IMR-90 (cell line): ENCODE measurements around the gene STX8. TPM values are rescaled to one million over a fixed set of nuclear protein-coding genes. Genes with fewer than 3 reads are reported as not detected.

Experiments used
- ATAC-seq: fragments of 200-7000 bp; cut with Tn5 transposase; 2 replicates; pipeline ENCODE4 v1.9.1; 2020; ENCODE audit warnings: low read depth, mild to moderate bottlenecking, moderate library complexity
- BruUV-seq: library from RNA; stranded (reverse); fragments of 400-500 nt; replicated peaks from 2 replicates; lab custom pipeline; 2021; lab: Mats Ljungman, UMichigan
- CTCF ChIA-PET: fragments of 300-600 bp; formaldehyde crosslinking; extraction: SDS; loops from one replicate; lab custom pipeline; 2021; ENCODE audit warnings: antibody characterized with exemption; lab: Yijun Ruan, JAX
- POLR2A ChIA-PET: fragments of 300-600 bp; sonication (Branson Sonifier 250); formaldehyde crosslinking; loops from one replicate; lab custom pipeline; 2022; ENCODE audit warnings: antibody characterized with exemption; ENCODE audit not compliant: unreplicated experiment; lab: Charles Lee
- DNase-seq: peaks from one replicate; pipeline ENCODE4 v3.0.0; 2013
- H2AFZ ChIP-seq: replicated peaks from 2 replicates; pipeline ENCODE3; 2013; ENCODE audit warnings: low read length, mild to moderate bottlenecking; ENCODE audit not compliant: poor library complexity
- H2AK5ac ChIP-seq: 2 replicates; pipeline ENCODE4 v1.6.1; 2013; ENCODE audit warnings: low read depth, low read length, inconsistent platforms
- H2AK9ac ChIP-seq: replicated peaks from 2 replicates; pipeline ENCODE3; 2013; ENCODE audit warnings: mild to moderate bottlenecking, low read depth, low read length, moderate library complexity; ENCODE audit not compliant: poor library complexity
- H2BK120ac ChIP-seq: 2 replicates; pipeline ENCODE4 v1.6.1; 2013; ENCODE audit warnings: low read depth, low read length, inconsistent platforms
- H2BK15ac ChIP-seq: 3 replicates; pipeline ENCODE4 v1.6.1; 2013; ENCODE audit warnings: low read depth, low read length, inconsistent platforms
- H2BK20ac ChIP-seq: 2 replicates; pipeline ENCODE4 v1.6.1; 2013; ENCODE audit warnings: low read depth, mild to moderate bottlenecking, inconsistent platforms, low read length, moderate library complexity
- H2BK5ac ChIP-seq: 2 replicates; pipeline ENCODE4 v1.6.1; 2013; ENCODE audit warnings: mild to moderate bottlenecking, low read depth, low read length, inconsistent platforms; ENCODE audit not compliant: poor library complexity, severe bottlenecking
- H3K14ac ChIP-seq: replicated peaks from 2 replicates; pipeline ENCODE4 v1.6.1; 2013; ENCODE audit warnings: low read depth, low read length, inconsistent platforms
- H3K18ac ChIP-seq: 2 replicates; pipeline ENCODE4 v1.6.1; 2013; ENCODE audit warnings: low read depth, low read length, control low read depth
- H3K23ac ChIP-seq: 2 replicates; pipeline ENCODE4 v1.6.1; 2013; ENCODE audit warnings: low read depth, low read length, inconsistent platforms
- H3K27ac ChIP-seq: 2 replicates; pipeline ENCODE4 v1.5.1; 2013; ENCODE audit warnings: mild to moderate bottlenecking, control low read depth, low read length; ENCODE audit not compliant: insufficient read depth
- H3K27me3 ChIP-seq: 2 replicates; pipeline ENCODE4 v1.6.1; 2013; ENCODE audit warnings: low read length; ENCODE audit not compliant: control insufficient read depth, insufficient read depth
- H3K36me3 ChIP-seq: 2 replicates; pipeline ENCODE4 v1.6.1; 2013; ENCODE audit warnings: low read length, mixed read lengths; ENCODE audit not compliant: control insufficient read depth, insufficient read depth
- H3K4ac ChIP-seq: 2 replicates; pipeline ENCODE4 v1.6.1; 2013; ENCODE audit warnings: low read depth, low read length, inconsistent platforms
- H3K4me1 ChIP-seq: 2 replicates; pipeline ENCODE4 v1.6.1; 2013; ENCODE audit warnings: low read length, mixed read lengths; ENCODE audit not compliant: control insufficient read depth, insufficient read depth
- H3K4me2 ChIP-seq: 2 replicates; pipeline ENCODE4 v1.6.1; 2013; ENCODE audit warnings: low read depth, mild to moderate bottlenecking, control low read depth, low read length, moderate library complexity
- H3K4me3 ChIP-seq: 2 replicates; pipeline ENCODE4 v1.5.1; 2013; ENCODE audit warnings: low read depth, mild to moderate bottlenecking, control low read depth, low read length, moderate library complexity; ENCODE audit not compliant: insufficient read depth
- H3K56ac ChIP-seq: 2 replicates; pipeline ENCODE4 v1.6.1; 2013; ENCODE audit warnings: low read length, inconsistent platforms; ENCODE audit not compliant: insufficient read depth; ENCODE audit errors: extremely low read depth
- H3K79me1 ChIP-seq, 2 experiments: 2 replicates each; pipeline ENCODE4 v1.6.1; 2013; ENCODE audit warnings: low read length in 2 of 2, inconsistent platforms in 1 of 2, low read depth in 1 of 2
- H3K9ac ChIP-seq: 2 replicates; pipeline ENCODE4 v1.6.1; 2013; ENCODE audit warnings: low read depth, low read length, control low read depth
- H3K9me1 ChIP-seq: 2 replicates; pipeline ENCODE4 v1.6.1; 2013; ENCODE audit warnings: low read length, inconsistent platforms; ENCODE audit not compliant: insufficient read depth
- H3K9me3 ChIP-seq: 2 replicates; pipeline ENCODE4 v1.6.1; 2013; ENCODE audit warnings: low read length; ENCODE audit not compliant: control insufficient read depth, insufficient read depth
- H4K20me1 ChIP-seq: 2 replicates; pipeline ENCODE4 v1.6.1; 2013; ENCODE audit warnings: low read length, inconsistent platforms; ENCODE audit not compliant: insufficient read depth
- H4K5ac ChIP-seq: 2 replicates; pipeline ENCODE4 v1.6.1; 2013; ENCODE audit warnings: mild to moderate bottlenecking, low read depth, low read length, control low read depth
- H4K8ac ChIP-seq, 2 experiments: 2 replicates each; pipeline ENCODE4 v1.6.1; 2013; ENCODE audit warnings: low read depth in 2 of 2, low read length in 2 of 2, control low read depth in 1 of 2, inconsistent platforms in 1 of 2
- H4K91ac ChIP-seq: 2 replicates; pipeline ENCODE4 v1.6.1; 2013; ENCODE audit warnings: low read depth, low read length, inconsistent platforms; ENCODE audit not compliant: insufficient read depth
- CEBPB ChIP-seq: IDR thresholded peaks from 2 replicates; pipeline ENCODE4 v1.6.1; 2012; ENCODE audit warnings: low read depth, low read length, improper control_type of control experiment
- FOS ChIP-seq: fragments of 150-350 bp; IDR thresholded peaks from 2 replicates; pipeline ENCODE4 v1.6.1; 2016; ENCODE audit warnings: low read depth, low read length
- RAD21 ChIP-seq: IDR thresholded peaks from 2 replicates; pipeline ENCODE4 v1.6.1; 2012; ENCODE audit warnings: low read length, improper control_type of control experiment
- WGBS, 2 experiments: methylation state at CpG; one replicate each; pipeline versions ENCODE4 v1.1.5 to v1.1.7; 2013; ENCODE audit warnings: missing lambda C conversion rate in 2 of 2; ENCODE audit not compliant: insufficient read length in 1 of 2; ENCODE audit errors: extremely low coverage in 2 of 2; 5-methylcytosine and 5-hydroxymethylcytosine counted together
- dilution Hi-C: fragments of 300-500 bp; cut with HindIII; formaldehyde crosslinking; loops from one replicate; pipeline ENCODE4 v1.14.3; 2018; ENCODE audit warnings: low sequenced_read_pairs; ENCODE audit not compliant: unreplicated experiment
- in situ Hi-C: fragments of 300-500 bp; cut with MboI; formaldehyde crosslinking; loops from 3 replicates; pipeline ENCODE4 v1.14.3; 2019; ENCODE audit warnings: low sequenced_read_pairs, inconsistent platforms, mixed read lengths
- intact Hi-C: fragments of 100-400 bp; cut with micrococcal nuclease; formaldehyde crosslinking; loops from 2 replicates; pipeline ENCODE4 v1.10.0; 2022
- polyA plus RNA-seq, 3 experiments: library from polyadenylated mRNA; depleted of rRNA; stranded (reverse); fragments of >200 nt; gene quantifications; 2 replicates each; pipeline ENCODE4 v1.2.3, GENCODE V29; 2012; ENCODE audit warnings: low replicate concordance in 1 of 3
- total RNA-seq: library from RNA; depleted of rRNA; stranded (reverse); fragments of >200 nt; gene quantifications from 2 replicates; pipeline ENCODE4 v1.2.3, GENCODE V29; 2012
- TF ChIP-seq, protein P1 (sequence below): conservative IDR thresholded peaks from 2 replicates; pipeline ENCODE4 v1.5.1; 2012; ENCODE audit warnings: mild to moderate bottlenecking, low read depth, low read length, improper control_type of control experiment
- TF ChIP-seq, protein P2 (sequence below): fragments of 150-350 bp; IDR thresholded peaks from 2 replicates; pipeline ENCODE4 v1.6.1; 2016; ENCODE audit warnings: low read depth, mild to moderate bottlenecking, low read length, moderate library complexity, borderline replicate concordance

The STX8 gene
- total and polyA plus RNA-seq, 2 of the 4 experiments (the other 2 are of a cell fraction): 26.5 to 47.0 TPM

DNA sequence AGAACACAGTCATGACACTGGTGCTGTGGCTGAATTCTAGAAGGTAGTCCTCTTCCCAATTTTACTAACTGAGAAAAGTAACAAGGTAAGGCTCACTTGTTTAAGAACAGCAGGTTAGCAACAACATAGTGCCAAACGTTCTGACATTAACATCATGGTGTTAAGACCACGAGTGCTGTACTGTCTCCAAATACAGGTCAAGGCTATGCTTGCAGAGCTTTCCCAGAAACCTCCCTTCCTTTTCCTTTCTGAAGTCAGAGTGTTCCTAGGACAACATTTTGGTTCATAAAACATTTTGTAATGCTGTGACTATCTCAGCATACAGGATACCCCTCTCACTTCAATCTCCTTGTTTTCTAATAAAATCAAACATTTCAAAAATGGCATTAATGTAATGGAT, 144.0 kb downstream of the STX8 start:
- DNase-seq (no peak), ATAC-seq (no peak)
- H3K14ac ChIP-seq: no peak overlapping the region
- no peak overlapping the region for H2AFZ ChIP-seq
- no peak overlapping the region for H3K4me3 ChIP-seq
- intact Hi-C loops (loop anchor here (10.0 kb wide), 1 partner anchor 437 kb away; no protein-coding TSS in a partner anchor), dilution Hi-C loops (no loop called here), in situ Hi-C loops (no loop called here)
- H3K9me1 ChIP-seq: no peaks in the 10 kb centered on the region; the same call in 1 of the 2 replicates
- H3K27me3 ChIP-seq: no peaks in the 10 kb centered on the region
- H3K4me2 ChIP-seq: no peak overlapping the region
- no peak overlapping the region for H2BK120ac ChIP-seq
- H4K91ac ChIP-seq: no peak overlapping the region
- H4K5ac ChIP-seq: no peak overlapping the region
- no peaks in the 10 kb centered on the region for H3K4me1 ChIP-seq
- no peak overlapping the region for H2BK20ac ChIP-seq
- H3K23ac ChIP-seq: no peak overlapping the region
- no peak overlapping the region for H3K56ac ChIP-seq
- H3K36me3 ChIP-seq: no peaks in the 10 kb centered on the region
- no peaks in the 10 kb centered on the region for H4K20me1 ChIP-seq
- no peak overlapping the region for H3K27ac ChIP-seq
- POLR2A ChIA-PET: no interaction called here
- WGBS, 2 experiments: no CpG with 5 or more reads among the region's 2 CpGs
- H3K79me1 ChIP-seq: no peaks in the 10 kb centered on the region; a peak in 1 of 4 replicates
- no peak overlapping the region for H2BK5ac ChIP-seq
- TF ChIP-seq, protein P1, sequence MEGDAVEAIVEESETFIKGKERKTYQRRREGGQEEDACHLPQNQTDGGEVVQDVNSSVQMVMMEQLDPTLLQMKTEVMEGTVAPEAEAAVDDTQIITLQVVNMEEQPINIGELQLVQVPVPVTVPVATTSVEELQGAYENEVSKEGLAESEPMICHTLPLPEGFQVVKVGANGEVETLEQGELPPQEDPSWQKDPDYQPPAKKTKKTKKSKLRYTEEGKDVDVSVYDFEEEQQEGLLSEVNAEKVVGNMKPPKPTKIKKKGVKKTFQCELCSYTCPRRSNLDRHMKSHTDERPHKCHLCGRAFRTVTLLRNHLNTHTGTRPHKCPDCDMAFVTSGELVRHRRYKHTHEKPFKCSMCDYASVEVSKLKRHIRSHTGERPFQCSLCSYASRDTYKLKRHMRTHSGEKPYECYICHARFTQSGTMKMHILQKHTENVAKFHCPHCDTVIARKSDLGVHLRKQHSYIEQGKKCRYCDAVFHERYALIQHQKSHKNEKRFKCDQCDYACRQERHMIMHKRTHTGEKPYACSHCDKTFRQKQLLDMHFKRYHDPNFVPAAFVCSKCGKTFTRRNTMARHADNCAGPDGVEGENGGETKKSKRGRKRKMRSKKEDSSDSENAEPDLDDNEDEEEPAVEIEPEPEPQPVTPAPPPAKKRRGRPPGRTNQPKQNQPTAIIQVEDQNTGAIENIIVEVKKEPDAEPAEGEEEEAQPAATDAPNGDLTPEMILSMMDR: no peak
- TF ChIP-seq RAD21: no peak
- TF ChIP-seq, protein P2, sequence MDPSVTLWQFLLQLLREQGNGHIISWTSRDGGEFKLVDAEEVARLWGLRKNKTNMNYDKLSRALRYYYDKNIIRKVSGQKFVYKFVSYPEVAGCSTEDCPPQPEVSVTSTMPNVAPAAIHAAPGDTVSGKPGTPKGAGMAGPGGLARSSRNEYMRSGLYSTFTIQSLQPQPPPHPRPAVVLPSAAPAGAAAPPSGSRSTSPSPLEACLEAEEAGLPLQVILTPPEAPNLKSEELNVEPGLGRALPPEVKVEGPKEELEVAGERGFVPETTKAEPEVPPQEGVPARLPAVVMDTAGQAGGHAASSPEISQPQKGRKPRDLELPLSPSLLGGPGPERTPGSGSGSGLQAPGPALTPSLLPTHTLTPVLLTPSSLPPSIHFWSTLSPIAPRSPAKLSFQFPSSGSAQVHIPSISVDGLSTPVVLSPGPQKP: no peak
- no peak for TF ChIP-seq FOS
- TF ChIP-seq CEBPB: no peak
- no peak overlapping the region for H2AK5ac ChIP-seq
- no TSS peak for BruUV-seq
- H2BK15ac ChIP-seq: no peak overlapping the region
- H3K18ac ChIP-seq: no peak overlapping the region
- H4K8ac ChIP-seq: no peak overlapping the region
- H3K9me3 ChIP-seq: no peaks in the 10 kb centered on the region
- no peak overlapping the region for H3K4ac ChIP-seq
- no peak overlapping the region for H3K9ac ChIP-seq
- CTCF ChIA-PET: no interaction called here
- no peak overlapping the region for H2AK9ac ChIP-seq
